Gastroesophageal sphincter (tissue), 3 donors: ENCODE results near the gene PIGO.

Experiments
- EP300 ChIP-seq: sonication (generic); formaldehyde crosslinking; IDR thresholded peaks from one replicate; pipeline ENCODE4 v1.6.1; 2017; ENCODE audit warnings: antibody characterized with exemption, mild to moderate bottlenecking
- POLR2A ChIP-seq, 2 donors: fragments of 450-650 bp; IDR thresholded peaks; one replicate each; pipeline ENCODE4 v1.6.1; 2017; ENCODE audit warnings: antibody characterized with exemption in 2 of 2, mild to moderate bottlenecking in 2 of 2, moderate library complexity in 1 of 2
- POLR2AphosphoS5 ChIP-seq: sonication (generic); formaldehyde crosslinking; IDR thresholded peaks from one replicate; pipeline ENCODE4 v1.6.1; 2017; ENCODE audit warnings: antibody characterized with exemption
- TF ChIP-seq, protein P1 (sequence below), 4 experiments: fragments of 200-600 bp in 2 of 4; fragments of 450-650 bp in 2 of 4; sonication (generic) in 1 of 4; IDR thresholded peaks; one replicate each; pipeline ENCODE4 v1.5.1; 2017 to 2019; ENCODE audit warnings: antibody characterized with exemption in 4 of 4, mild to moderate bottlenecking in 2 of 4, moderate library complexity in 2 of 4

DNA sequence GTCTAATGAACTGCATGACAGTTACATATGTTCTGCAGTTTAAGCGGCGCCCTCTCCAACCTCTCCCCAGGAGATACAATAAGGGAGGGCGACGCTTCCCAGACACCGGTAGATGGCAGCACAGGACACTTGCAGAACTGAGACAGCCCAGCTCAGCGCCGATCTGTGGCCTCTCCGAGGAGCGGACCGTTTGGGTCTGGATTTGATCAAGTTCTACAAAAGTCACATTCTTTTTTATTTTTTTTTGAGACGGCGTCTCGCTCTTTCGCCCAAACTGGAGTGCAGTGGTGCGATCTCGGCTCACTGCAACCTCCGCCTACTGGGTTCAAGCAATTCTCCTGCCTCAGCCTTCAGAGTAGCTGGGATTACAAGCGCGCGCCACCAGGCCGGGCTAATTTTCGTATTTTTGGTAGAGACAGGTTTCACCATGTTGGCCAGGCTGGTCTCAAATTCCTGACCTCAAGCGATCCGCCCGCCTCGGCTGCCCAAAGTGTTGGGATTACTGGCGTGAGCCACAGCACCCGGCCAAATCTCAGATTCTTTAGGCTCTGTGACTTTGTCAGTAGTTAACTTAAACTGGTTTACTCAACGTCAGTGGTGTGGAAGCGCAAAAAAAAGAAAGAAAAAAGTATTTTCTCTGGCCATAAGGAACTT lies 20.6 kb upstream of the PIGO start:
- TF ChIP-seq, protein P1, sequence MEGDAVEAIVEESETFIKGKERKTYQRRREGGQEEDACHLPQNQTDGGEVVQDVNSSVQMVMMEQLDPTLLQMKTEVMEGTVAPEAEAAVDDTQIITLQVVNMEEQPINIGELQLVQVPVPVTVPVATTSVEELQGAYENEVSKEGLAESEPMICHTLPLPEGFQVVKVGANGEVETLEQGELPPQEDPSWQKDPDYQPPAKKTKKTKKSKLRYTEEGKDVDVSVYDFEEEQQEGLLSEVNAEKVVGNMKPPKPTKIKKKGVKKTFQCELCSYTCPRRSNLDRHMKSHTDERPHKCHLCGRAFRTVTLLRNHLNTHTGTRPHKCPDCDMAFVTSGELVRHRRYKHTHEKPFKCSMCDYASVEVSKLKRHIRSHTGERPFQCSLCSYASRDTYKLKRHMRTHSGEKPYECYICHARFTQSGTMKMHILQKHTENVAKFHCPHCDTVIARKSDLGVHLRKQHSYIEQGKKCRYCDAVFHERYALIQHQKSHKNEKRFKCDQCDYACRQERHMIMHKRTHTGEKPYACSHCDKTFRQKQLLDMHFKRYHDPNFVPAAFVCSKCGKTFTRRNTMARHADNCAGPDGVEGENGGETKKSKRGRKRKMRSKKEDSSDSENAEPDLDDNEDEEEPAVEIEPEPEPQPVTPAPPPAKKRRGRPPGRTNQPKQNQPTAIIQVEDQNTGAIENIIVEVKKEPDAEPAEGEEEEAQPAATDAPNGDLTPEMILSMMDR (IDR thresholded peaks at IDR 0.05): peak in 3 of 4 experiments; percentile 88 to 95 (median 90)
- TF ChIP-seq POLR2A (IDR thresholded peaks at IDR 0.05) (no peak), POLR2AphosphoS5 (peak; percentile 49), EP300 (no peak)
